ENCODE measurements around the gene ATP5ME.
"Not testable (repeated sequence)": the region's sequence is repeated elsewhere in the genome, so short reads cannot be mapped to it uniquely, and the experiment has no call there.

ATP5ME gene

DNA sequence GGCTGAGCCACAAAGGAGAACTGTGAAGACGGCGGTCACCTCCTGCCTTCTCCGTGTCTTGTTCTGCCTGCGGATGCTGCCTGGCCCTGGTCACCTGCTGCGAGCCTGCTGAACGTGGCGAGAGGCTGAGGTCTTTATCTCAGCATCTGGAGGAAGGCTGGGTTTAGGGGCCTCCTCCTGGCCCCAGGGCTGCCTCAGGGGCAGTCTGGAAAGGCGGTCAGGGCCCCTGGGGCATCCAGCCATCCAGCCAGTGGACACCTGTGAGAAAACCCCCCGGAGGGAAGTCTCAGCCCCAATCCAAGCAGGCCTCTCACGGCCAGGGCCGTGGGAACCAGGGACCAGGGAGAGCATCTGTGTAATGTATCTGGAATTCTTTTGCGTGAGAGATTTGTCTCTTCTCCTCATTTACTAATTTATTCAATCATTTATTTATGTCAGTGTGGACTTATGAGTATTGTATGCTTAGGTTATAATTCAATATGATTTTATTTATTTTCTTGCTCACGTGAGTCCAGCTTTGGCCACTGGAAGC, 37.4 kb downstream of the ATP5ME start:
- no peak for TF ChIP-seq CTCF (IDR thresholded peaks at IDR 0.05)
- no peak for DNase-seq
- peaks cover 16% of the 10 kb centered on the region for H3K4me1 Mint-ChIP-seq
- H3K27me3 Mint-ChIP-seq (ENCODE audit: low read depth, poor library complexity) = peaks cover 17% of the 10 kb centered on the region
- H3K4me3 Mint-ChIP-seq = no peak overlapping the region
- H3K9me3 Mint-ChIP-seq = peaks cover 21% of the 10 kb centered on the region
- no peaks in the 10 kb centered on the region for H3K36me3 Mint-ChIP-seq (ENCODE audit: low read depth)
- no peak overlapping the region for H3K27ac Mint-ChIP-seq

DNA sequence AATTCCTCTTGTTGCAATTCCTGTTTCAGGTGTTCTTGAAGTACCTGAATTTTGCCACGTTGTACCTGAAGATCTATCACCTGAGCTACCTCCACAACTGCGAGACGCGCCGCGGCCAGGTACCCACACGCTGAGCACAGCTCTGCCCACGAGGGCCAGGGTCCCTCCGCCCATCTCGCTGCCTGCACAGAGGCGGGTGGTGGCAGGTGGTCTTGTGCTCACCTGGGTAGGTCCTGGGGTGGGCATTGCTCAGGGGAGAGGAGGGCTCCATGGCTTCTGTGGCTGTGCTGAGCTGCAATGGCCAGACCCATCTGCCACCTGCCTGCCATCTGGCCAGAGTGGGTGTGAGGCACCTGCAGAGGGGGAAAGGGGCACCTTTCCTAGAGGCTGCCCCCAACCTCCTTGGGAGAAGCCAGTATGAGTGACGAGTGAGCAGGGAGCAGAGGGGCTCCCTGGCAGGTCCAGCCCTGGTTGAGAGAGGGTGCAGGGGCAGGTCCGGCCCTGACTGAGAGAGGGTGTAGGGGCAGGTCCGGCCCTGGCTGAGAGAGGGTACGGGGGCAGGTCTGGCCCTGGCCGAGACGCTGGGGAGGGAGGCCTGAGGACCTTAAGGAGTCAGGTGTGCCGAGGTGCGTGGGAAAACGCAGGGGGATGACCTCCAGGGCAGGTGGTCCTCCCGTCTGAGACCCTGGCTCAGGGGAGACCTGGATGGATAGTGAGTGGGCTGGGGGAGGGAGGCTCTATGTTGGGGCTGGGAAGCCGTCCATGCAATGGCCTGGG, 38.0 kb downstream of the ATP5ME start:
- TF ChIP-seq CTCF (IDR thresholded peaks at IDR 0.05) = no peak
- Mint-ChIP-seq H3K4me1 (peaks cover 19% of the 10 kb centered on the region), H3K27ac (no peak overlapping the region), H3K27me3 (ENCODE audit: low read depth, poor library complexity) (peaks cover 17% of the 10 kb centered on the region), H3K4me3 (no peak overlapping the region), H3K9me3 (peaks cover 24% of the 10 kb centered on the region), H3K36me3 (ENCODE audit: low read depth) (peaks cover 3% of the 10 kb centered on the region)
- DNase-seq = no peak

GRCh38 chr4:635066-635835, 38.8 kb downstream of the ATP5ME start:
- not testable (repeated sequence) for H3K27ac Mint-ChIP-seq; H3K36me3 Mint-ChIP-seq (ENCODE audit: low read depth); H3K4me3 Mint-ChIP-seq; DNase-seq
- peaks cover 20% of the 10 kb centered on the region for H3K9me3 Mint-ChIP-seq
- H3K4me1 Mint-ChIP-seq = peaks cover 27% of the 10 kb centered on the region
- H3K27me3 Mint-ChIP-seq (ENCODE audit: low read depth, poor library complexity) = peaks cover 17% of the 10 kb centered on the region

DNA sequence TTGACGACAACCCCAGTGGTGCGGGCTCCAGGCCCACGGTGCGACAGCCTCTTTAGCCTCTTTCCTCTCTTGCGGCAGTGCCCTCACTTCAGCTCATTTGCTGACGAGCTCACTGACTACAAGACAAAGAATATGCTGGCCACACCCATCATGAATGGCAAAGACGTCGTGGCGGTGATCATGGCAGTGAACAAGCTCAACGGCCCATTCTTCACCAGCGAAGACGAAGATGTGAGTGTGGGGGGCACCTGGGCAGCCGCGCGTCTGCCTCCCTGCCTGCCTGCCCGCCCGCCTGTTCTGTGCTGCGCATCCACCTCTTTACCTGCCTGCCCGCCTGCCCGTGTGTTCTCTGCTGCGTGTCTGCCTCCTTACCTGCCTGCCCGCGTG, 39.5 kb downstream of the ATP5ME start:
- peaks cover 7% of the 10 kb centered on the region for H3K36me3 Mint-ChIP-seq (ENCODE audit: low read depth)
- H3K27me3 Mint-ChIP-seq (ENCODE audit: low read depth, poor library complexity) = peaks cover 20% of the 10 kb centered on the region
- H3K4me1 Mint-ChIP-seq = peaks cover 34% of the 10 kb centered on the region
- no peak for TF ChIP-seq CTCF (IDR thresholded peaks at IDR 0.05)
- H3K4me3 Mint-ChIP-seq = no peak overlapping the region
- H3K27ac Mint-ChIP-seq = no peak overlapping the region
- peaks cover 19% of the 10 kb centered on the region for H3K9me3 Mint-ChIP-seq
- DNase-seq = no peak

- H3K4me1 Mint-ChIP-seq = peaks cover 35% of the 10 kb centered on the region
- no peak for TF ChIP-seq CTCF (IDR thresholded peaks at IDR 0.05)
- peaks cover 7% of the 10 kb centered on the region for H3K36me3 Mint-ChIP-seq (ENCODE audit: low read depth)
- no peak for DNase-seq
- H3K27ac Mint-ChIP-seq = no peak overlapping the region
- peaks cover 19% of the 10 kb centered on the region for H3K9me3 Mint-ChIP-seq
- peaks cover 17% of the 10 kb centered on the region for H3K27me3 Mint-ChIP-seq (ENCODE audit: low read depth, poor library complexity)
- H3K4me3 Mint-ChIP-seq = no peak overlapping the region
Observed at GRCh38 chr4:633976-634598, 40.0 kb downstream of the ATP5ME start.

DNA sequence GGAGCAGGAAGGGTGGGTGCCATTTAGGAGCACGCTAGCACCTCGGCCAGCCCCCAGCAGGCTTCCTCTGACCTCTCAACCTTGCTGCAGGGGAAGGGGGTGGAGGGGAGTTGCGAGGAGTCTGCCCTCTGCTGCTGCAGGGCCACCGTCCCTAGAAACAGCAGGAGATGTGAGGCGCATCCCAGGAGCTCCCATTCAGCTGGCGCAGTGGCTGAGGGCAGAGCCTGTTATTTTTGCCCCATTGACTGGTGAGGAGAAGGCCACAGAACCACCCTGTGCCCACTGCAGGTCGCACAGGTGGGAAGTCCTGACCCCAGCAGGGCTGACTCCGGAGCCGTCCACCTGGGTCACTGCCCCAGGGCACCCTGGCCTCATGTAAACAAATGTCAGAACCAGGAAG, 40.7 kb downstream of the ATP5ME start:
- TF ChIP-seq CTCF (IDR thresholded peaks at IDR 0.05) = no peak
- Mint-ChIP-seq H3K4me3 (no peak overlapping the region), H3K4me1 (peaks cover 35% of the 10 kb centered on the region), H3K27me3 (ENCODE audit: low read depth, poor library complexity) (peaks cover 14% of the 10 kb centered on the region), H3K9me3 (peaks cover 19% of the 10 kb centered on the region), H3K27ac (no peak overlapping the region), H3K36me3 (ENCODE audit: low read depth) (peaks cover 7% of the 10 kb centered on the region)
- DNase-seq = no peak

All from nephron progenitor cell (in vitro differentiated cells).